Fibroblast of lung (primary cell): ENCODE measurements around the gene RPS6KA2. TPM values are rescaled to one million over a fixed set of nuclear protein-coding genes. Genes with fewer than 3 reads are reported as not detected.

ENCODE experiments used
- DNase-seq, 2 donors: peaks; one replicate each; pipeline versions ENCODE4 v3.0.0 to v3.0.0-alpha.2; 2010; ENCODE audit warnings: low read depth in 2 of 2
- H2AFZ ChIP-seq: 2 replicates; pipeline ENCODE4 v1.5.1; 2012; ENCODE audit warnings: low read length, control low read depth, inconsistent platforms
- H3K27ac ChIP-seq: 2 replicates; pipeline ENCODE4 v1.5.1; 2011; ENCODE audit warnings: low read length, control low read depth; ENCODE audit not compliant: insufficient read depth
- H3K27me3 ChIP-seq: 2 replicates; pipeline ENCODE4 v1.5.1; 2011; ENCODE audit warnings: mild to moderate bottlenecking, low read length; ENCODE audit not compliant: control insufficient read depth, insufficient read depth
- H3K36me3 ChIP-seq: 2 replicates; pipeline ENCODE4 v1.5.1; 2011; ENCODE audit warnings: low read length; ENCODE audit not compliant: control insufficient read depth, insufficient read depth
- H3K4me1 ChIP-seq: 2 replicates; pipeline ENCODE4 v1.5.1; 2011; ENCODE audit warnings: low read length; ENCODE audit not compliant: control insufficient read depth, insufficient read depth; ENCODE audit errors: extremely low read depth
- H3K4me2 ChIP-seq: 2 replicates; pipeline ENCODE4 v1.5.1; 2011; ENCODE audit warnings: low read length, control low read depth; ENCODE audit not compliant: insufficient read depth; ENCODE audit errors: extremely low read depth
- H3K4me3 ChIP-seq, 4 experiments: fragments of 200-600 bp in 1 of 4; sonication (generic) in 1 of 4; replicated peaks in 1 of 4; 2 replicates each; pipeline ENCODE4 v1.5.1; 2011 to 2016; ENCODE audit warnings: low read length in 4 of 4, low read depth in 3 of 4, mild to moderate bottlenecking in 3 of 4, control low read depth in 2 of 4, inconsistent platforms in 1 of 4, mixed read lengths in 1 of 4; ENCODE audit not compliant: insufficient read depth in 1 of 4; ENCODE audit errors: control extremely low read depth in 1 of 4
- H3K79me2 ChIP-seq: 2 replicates; pipeline ENCODE4 v1.5.1; 2012; ENCODE audit warnings: mild to moderate bottlenecking, low read length, inconsistent platforms; ENCODE audit not compliant: control insufficient read depth, insufficient read depth
- H3K9ac ChIP-seq: 2 replicates; pipeline ENCODE4 v1.5.1; 2011; ENCODE audit warnings: mild to moderate bottlenecking, low read length, control low read depth; ENCODE audit not compliant: insufficient read depth
- H3K9me3 ChIP-seq: 2 replicates; pipeline ENCODE4 v1.5.1; 2012; ENCODE audit warnings: low read depth, low read length; ENCODE audit not compliant: control insufficient read depth, insufficient read depth
- H4K20me1 ChIP-seq: 2 replicates; pipeline ENCODE4 v1.5.1; 2011; ENCODE audit warnings: low read length; ENCODE audit not compliant: control insufficient read depth, insufficient read depth; ENCODE audit errors: extremely low read depth
- CTCF ChIP-seq, 2 donors: IDR thresholded peaks in 1 of 2; conservative IDR thresholded peaks in 1 of 2; 1 replicate in 1 of 2; 2 replicates in 1 of 2; pipeline ENCODE4 v1.5.1; 2011 to 2012; ENCODE audit warnings: low read length in 2 of 2, control low read depth in 1 of 2, inconsistent platforms in 1 of 2, low read depth in 1 of 2, mild to moderate bottlenecking in 1 of 2
- EZH2 ChIP-seq: IDR thresholded peaks from 2 replicates; pipeline ENCODE4 v1.5.1; 2012; ENCODE audit warnings: low read length, control low read depth, mild to moderate bottlenecking; ENCODE audit errors: missing control alignments
- polyA plus RNA-seq, 2 donors: library from polyadenylated mRNA; depleted of rRNA in 1 of 2; stranded (reverse) in 1 of 2; unstranded in 1 of 2; fragments of >200 nt; gene quantifications; 2 replicates each; pipeline ENCODE4 v1.2.1, GENCODE V29; 2011 to 2012; ENCODE audit warnings: missing spikeins in 1 of 2
- total RNA-seq: library from RNA; depleted of rRNA; stranded (reverse); fragments of >200 nt; gene quantifications from 2 replicates; pipeline ENCODE4 v1.2.1, GENCODE V29; 2014

RPS6KA2 gene
- total and polyA plus RNA-seq, 2 donors (not counting 1 experiment from before 2014, with no cell fraction given), result 66.8 to 116 TPM

- no peak for DNase-seq
- TF ChIP-seq EZH2 (no peak), CTCF (conservative IDR thresholded peaks at IDR 0.05 in 1 of 2, IDR thresholded peaks at IDR 0.05 in 1 of 2; ENCODE audit: low read depth in 1 of 2, low read length in 2 of 2) (no peak)
Measured at GRCh38 chr6:166605752-166606151, 21.3 kb downstream of the RPS6KA2 start.

GRCh38 chr6:166604911-166605310 is 22.1 kb downstream of the RPS6KA2 start:
- Histone ChIP-seq H2AFZ (no peak overlapping the region), H3K4me1 (peaks cover 13% of the 10 kb centered on the region), H3K27ac (no peak overlapping the region), H3K27me3 (no peaks in the 10 kb centered on the region), H3K9me3 (no peaks in the 10 kb centered on the region), H3K36me3 (peaks cover 1% of the 10 kb centered on the region), H3K9ac (no peak overlapping the region), H3K79me2 (peaks cover 31% of the 10 kb centered on the region), H3K4me2 (no peak overlapping the region), H3K4me3 (no peak overlapping the region), H4K20me1 (no peaks in the 10 kb centered on the region)
- no peak for DNase-seq
- no peak for TF ChIP-seq CTCF (conservative IDR thresholded peaks at IDR 0.05 in 1 of 2, IDR thresholded peaks at IDR 0.05 in 1 of 2; ENCODE audit: low read depth in 1 of 2, low read length in 2 of 2)
- TF ChIP-seq EZH2, result no peak

More at GRCh38 chr6:166605752-166606151, 21.3 kb downstream of the RPS6KA2 start:
- Histone ChIP-seq H4K20me1 (no peaks in the 10 kb centered on the region), H3K4me3 (no peak overlapping the region), H3K9ac (no peak overlapping the region), H3K9me3 (no peaks in the 10 kb centered on the region), H3K27ac (no peak overlapping the region), H3K4me2 (no peak overlapping the region), H3K36me3 (peaks cover 1% of the 10 kb centered on the region), H3K79me2 (peaks cover 30% of the 10 kb centered on the region), H3K4me1 (peaks cover 11% of the 10 kb centered on the region), H3K27me3 (no peaks in the 10 kb centered on the region), H2AFZ (no peak overlapping the region)

GRCh38 chr6:166604328-166604727 is 22.7 kb downstream of the RPS6KA2 start:
- TF ChIP-seq CTCF (conservative IDR thresholded peaks at IDR 0.05 in 1 of 2, IDR thresholded peaks at IDR 0.05 in 1 of 2; ENCODE audit: low read depth in 1 of 2, low read length in 2 of 2) (no peak), EZH2 (no peak)
- peaks cover 36% of the 10 kb centered on the region for H3K79me2 ChIP-seq
- no peak overlapping the region for H3K4me3 ChIP-seq
- no peaks in the 10 kb centered on the region for H4K20me1 ChIP-seq
- no peak overlapping the region for H3K9ac ChIP-seq
- DNase-seq, result no peak
- peaks cover 14% of the 10 kb centered on the region for H3K4me1 ChIP-seq
- no peak overlapping the region for H2AFZ ChIP-seq
- H3K36me3 ChIP-seq, result peaks cover 1% of the 10 kb centered on the region
- no peak overlapping the region for H3K27ac ChIP-seq
- no peaks in the 10 kb centered on the region for H3K27me3 ChIP-seq
- H3K4me2 ChIP-seq, result no peak overlapping the region
- H3K9me3 ChIP-seq, result no peaks in the 10 kb centered on the region
